PC-9 (cell line): Measurements from ENCODE around the gene WWC2.

Source experiments
- CTCF ChIP-seq: fragments of 200-600 bp; sonication (generic); conservative IDR thresholded peaks from 2 replicates; pipeline ENCODE4 v1.6.1; 2017; ENCODE audit warnings: mixed run types, antibody characterized with exemption, mild to moderate bottlenecking, moderate library complexity
- EZH2 ChIP-seq: fragments of 200-600 bp; sonication (generic); IDR thresholded peaks from 2 replicates; pipeline ENCODE4 v1.8.0; 2017; ENCODE audit warnings: antibody characterized with exemption, low read depth

GRCh38 chr4:183322326-183322725 lies 223.3 kb downstream of the WWC2 start, which contains the start of gene CLDN24:
- TF ChIP-seq CTCF (no peak), EZH2 (no peak)
